HepG2 (cell line): ENCODE measurements around the gene PPM1G. TPM values are rescaled to one million over a fixed set of nuclear protein-coding genes. Genes with fewer than 3 reads are reported as not detected.

Experiments
- ATF7 ChIP-seq, 2 experiments: fragments of 450-650 bp in 1 of 2; sonication (generic) in 1 of 2; formaldehyde crosslinking in 1 of 2; IDR thresholded peaks; 2 replicates each; pipeline versions ENCODE4 v1.4.0 to v1.6.1; 2016 to 2020; ENCODE audit warnings: antibody characterized with exemption in 1 of 2, mild to moderate bottlenecking in 1 of 2, missing genetic modification reagents in 1 of 2
- KAT2B ChIP-seq: fragments of 150-350 bp; IDR thresholded peaks from 2 replicates; pipeline ENCODE4 v1.6.1; 2014; ENCODE audit warnings: low read depth, low read length, borderline replicate concordance
- MXI1 ChIP-seq: IDR thresholded peaks from 3 replicates; pipeline ENCODE4 v1.6.1; 2012; ENCODE audit warnings: low read depth, low read length, inconsistent platforms, borderline replicate concordance
- RBM39 ChIP-seq: fragments of 200-400 bp; formaldehyde crosslinking; IDR thresholded peaks from one replicate; pipeline ENCODE4 v1.6.1; 2018; ENCODE audit warnings: antibody characterized with exemption, mild to moderate bottlenecking, low read depth, low read length; ENCODE audit not compliant: poor library complexity, severe bottlenecking
- SPEN ChIP-seq: sonication (generic); formaldehyde crosslinking; IDR thresholded peaks from 2 replicates; pipeline ENCODE4 v1.5.1; 2020; ENCODE audit warnings: low read depth, mild to moderate bottlenecking, missing genetic modification reagents
- ZBTB7B ChIP-seq: sonication (generic); formaldehyde crosslinking; IDR thresholded peaks from 2 replicates; pipeline ENCODE4 v1.4.0; 2020; ENCODE audit warnings: missing genetic modification reagents
- ZNF142 ChIP-seq: sonication (generic); formaldehyde crosslinking; IDR thresholded peaks from 2 replicates; pipeline ENCODE4 v1.4.0; 2020; ENCODE audit warnings: missing genetic modification reagents
- ZNF576 ChIP-seq: sonication (generic); formaldehyde crosslinking; IDR thresholded peaks from 2 replicates; pipeline ENCODE4 v1.4.0; 2020; ENCODE audit warnings: mild to moderate bottlenecking, missing genetic modification reagents
- polyA plus RNA-seq, 8 experiments: library from polyadenylated mRNA; depleted of rRNA in 3 of 8; stranded (reverse) in 7 of 8; unstranded in 1 of 8; fragments of >200 nt; fragmentation: Illumina TruSeq in 4 of 8; extraction: Trizol in 4 of 8; gene quantifications; 2 replicates each; pipeline versions ENCODE4 v1.2.1 to v1.2.3, GENCODE V29; 2011 to 2016; ENCODE audit warnings: low read depth in 4 of 8, missing spikeins in 1 of 8, mixed read lengths in 1 of 8; ENCODE audit not compliant: insufficient read depth in 1 of 8
- total RNA-seq, 5 experiments: library from RNA; depleted of rRNA; stranded (reverse); fragments of >200 nt; fragmentation: Illumina TruSeq; extraction: Trizol; gene quantifications; 2 replicates each; pipeline ENCODE4 v1.2.3, GENCODE V29; 2016; ENCODE audit warnings: low read depth in 1 of 5

Gene PPM1G
- total and polyA plus RNA-seq, 2 of the 13 experiments (the other 11 are each of a cell fraction or from before 2014, with no cell fraction given), result 58.2 to 213 TPM

- TF ChIP-seq ZNF142 (CRISPR knock-in tag) (no peak), SPEN (peak; percentile 64; the same call in 1 of the 2 replicates), ZBTB7B (CRISPR knock-in tag) (no peak), MXI1 (peak; percentile 49; the same call in 1 of the 3 replicates), ZNF576 (CRISPR knock-in tag) (no peak), ATF7 (IDR thresholded peaks at IDR 0.05) (no peak), ATF7 (CRISPR knock-in tag; IDR thresholded peaks at IDR 0.05) (no peak), KAT2B (no peak), RBM39 (no peak)
Measured at GRCh38 chr2:27380626-27381545, 28.5 kb downstream of the PPM1G start, which contains the start of gene ZNF513 (continued).
